GM18517 (cell line): Measurements from ENCODE around the gene BSND.

ENCODE experiments used
- ATAC-seq: cut with Tn5 transposase; IDR thresholded peaks from one replicate; pipeline ENCODE4 v1.9.1; 2021; ENCODE audit warnings: mild to moderate bottlenecking, moderate library complexity; ENCODE audit not compliant: unreplicated experiment

The BSND gene

DNA sequence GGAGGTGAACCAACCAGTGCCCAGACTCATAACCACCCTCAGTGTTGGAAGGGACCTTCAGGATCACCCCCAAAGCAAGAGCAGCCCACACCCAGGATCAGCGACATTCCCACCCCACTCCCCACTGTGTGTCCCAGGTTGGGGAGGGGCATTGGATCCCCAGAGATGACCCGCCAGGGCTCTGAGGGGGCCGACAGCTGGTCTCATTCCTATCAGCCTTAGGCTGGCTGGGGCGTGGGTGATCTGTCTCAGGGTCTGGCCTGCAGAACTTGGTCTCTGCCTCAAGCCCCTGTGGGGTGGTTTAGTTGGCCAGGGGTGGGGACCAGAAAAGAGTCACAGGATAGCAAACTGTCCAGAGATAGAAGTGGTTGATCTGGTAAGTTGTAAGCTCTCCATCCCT is 7.8 kb upstream of the BSND start:
- no peak for ATAC-seq

DNA sequence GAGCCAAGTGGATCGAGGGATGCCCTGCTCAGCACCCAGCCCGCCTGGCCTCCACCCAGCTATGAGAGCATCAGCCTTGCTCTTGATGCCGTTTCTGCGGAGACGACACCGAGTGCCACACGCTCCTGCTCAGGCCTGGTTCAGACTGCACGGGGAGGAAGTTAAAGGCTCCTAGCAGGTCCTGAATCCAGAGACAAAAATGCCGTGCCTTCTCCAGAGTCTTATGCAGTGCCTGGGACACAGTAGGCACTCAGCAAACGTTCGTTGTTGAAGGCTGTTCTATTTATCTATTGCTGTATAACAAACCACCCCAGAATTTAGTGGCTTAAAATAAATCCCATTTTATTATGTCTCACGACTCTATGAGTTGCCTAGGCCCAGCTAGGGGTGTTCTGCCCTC is 6.8 kb upstream of the BSND start:
- no peak for ATAC-seq

DNA sequence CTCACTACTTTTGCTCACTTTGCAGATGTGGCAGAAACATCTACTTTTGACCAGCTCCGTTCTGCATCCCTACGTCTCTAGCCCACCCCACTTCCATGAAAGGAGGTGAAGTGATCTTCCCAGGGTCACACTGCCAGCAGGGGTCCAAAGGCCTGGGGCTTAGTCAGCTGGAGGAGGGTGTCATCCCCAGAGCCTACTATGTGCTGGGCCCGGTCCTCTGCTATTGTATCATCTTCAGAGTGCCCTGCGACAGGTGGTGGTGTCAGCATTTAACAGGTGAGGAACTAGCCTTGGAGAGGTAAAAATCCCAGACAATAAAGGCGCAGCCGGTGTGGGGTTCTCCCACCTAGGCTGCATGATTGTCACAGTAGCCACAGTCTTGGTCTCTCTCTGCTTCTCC is 5.6 kb upstream of the BSND start:
- no peak for ATAC-seq

DNA sequence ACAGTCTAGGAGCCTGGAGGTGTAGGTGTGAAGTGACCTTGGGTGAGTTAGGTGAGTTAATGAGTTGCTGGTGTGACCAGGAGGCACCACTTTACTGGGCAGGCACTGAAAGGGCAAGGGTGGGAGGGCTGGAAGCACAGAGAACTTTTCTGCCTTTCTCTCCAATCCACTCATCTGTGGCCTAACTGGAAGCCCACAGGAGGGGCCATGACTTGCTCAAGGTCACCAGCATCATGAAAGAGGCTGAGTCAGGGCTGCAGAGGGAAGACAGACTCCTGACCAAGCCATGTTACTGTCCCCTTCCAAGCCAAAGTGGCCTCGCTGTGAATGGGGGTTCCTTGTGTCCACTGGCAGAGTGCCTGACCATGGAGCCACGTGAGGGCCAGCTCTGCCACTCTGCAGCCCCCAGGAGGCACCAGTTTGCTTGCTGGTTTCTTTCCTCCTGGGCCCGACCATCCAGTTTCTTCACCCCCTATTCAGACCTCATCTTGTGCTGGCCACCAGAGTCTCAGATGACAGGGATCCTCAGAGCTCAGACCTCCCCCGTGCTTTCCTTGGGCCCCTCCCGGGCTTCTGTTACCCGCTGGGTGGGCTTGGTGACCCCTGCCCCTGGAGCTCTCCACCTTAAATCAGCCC is 4.3 kb upstream of the BSND start:
- ATAC-seq, result no peak

DNA sequence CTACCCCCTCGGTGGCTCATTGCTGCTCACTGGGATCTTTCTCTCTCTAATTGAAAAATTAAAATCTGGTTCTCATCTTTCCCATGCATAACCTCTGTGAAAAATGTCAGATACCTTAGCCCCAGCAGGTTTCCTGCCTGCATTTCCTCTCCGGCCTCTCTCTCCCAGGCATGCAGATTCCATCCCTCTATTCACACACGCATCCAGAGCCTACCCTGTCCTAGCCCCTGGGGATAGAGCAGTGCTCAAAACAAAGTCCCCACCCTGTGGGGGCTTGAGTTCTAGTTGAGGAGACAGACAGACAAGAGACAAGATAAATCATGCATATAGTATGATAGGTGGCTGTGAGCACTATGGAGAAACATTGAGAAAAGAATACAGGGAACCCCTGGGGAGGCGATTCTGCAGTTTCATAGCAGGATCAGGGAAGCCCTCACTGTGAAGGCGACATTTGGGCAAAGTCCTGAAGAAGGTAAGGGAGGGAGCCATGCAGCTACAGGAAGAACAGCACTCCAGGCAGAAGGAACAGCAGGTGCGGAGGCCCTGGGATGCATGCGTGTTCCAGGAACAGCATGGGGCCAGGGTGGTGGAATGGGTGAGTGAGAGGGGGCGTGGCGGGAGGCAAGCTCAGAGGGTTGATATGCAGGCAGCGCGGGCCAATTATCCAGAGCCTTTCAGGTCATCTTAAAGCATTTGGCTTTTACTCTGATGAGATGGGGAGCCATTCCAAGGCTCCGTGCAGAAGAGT is 3.5 kb upstream of the BSND start:
- ATAC-seq, result no peak

DNA sequence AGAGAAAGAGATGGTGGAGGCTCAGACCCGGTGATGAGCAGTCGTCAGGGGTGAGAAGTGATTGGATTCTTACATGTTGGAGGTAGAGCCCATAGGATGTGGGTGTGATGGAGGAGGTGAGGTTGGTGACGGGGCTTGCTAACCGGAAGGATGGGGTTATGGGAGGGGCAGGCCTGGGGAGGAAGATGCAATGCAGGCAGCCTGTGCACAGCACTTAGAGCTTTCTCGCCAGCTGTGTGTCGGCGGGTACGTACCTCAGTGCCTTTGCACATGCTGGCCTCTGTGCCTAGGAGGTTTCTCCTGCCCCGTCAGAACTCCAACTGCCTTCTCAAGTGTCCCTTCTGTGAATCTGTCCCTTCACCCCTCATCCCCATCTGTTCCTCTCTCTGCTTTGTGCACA is 2.9 kb upstream of the BSND start:
- no peak for ATAC-seq

DNA sequence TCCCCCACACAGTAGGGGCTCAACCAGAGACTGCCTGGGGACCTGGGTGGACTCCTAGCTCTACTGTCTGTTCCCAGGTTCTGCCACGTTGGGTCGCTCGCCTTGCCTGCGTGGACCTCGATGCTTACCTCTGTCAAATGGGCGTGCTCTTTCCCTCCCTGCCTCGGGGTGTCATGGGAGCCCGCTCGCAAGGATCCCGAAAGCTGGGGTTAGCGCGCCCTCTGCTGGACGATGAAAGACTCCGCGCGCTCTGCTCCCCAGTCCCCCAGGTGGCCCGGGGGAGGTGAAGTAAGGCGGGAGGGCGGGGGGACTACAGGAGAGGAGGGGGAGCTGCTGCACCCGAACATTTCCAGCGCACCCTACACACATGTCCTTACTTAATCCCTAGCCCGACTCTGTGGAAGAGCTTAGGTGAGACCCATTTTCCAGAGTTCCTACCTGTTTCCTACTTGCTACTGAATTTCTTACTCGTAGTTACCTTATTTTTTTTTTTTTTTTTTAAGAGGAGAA is 2.3 kb upstream of the BSND start:
- no peak for ATAC-seq

DNA sequence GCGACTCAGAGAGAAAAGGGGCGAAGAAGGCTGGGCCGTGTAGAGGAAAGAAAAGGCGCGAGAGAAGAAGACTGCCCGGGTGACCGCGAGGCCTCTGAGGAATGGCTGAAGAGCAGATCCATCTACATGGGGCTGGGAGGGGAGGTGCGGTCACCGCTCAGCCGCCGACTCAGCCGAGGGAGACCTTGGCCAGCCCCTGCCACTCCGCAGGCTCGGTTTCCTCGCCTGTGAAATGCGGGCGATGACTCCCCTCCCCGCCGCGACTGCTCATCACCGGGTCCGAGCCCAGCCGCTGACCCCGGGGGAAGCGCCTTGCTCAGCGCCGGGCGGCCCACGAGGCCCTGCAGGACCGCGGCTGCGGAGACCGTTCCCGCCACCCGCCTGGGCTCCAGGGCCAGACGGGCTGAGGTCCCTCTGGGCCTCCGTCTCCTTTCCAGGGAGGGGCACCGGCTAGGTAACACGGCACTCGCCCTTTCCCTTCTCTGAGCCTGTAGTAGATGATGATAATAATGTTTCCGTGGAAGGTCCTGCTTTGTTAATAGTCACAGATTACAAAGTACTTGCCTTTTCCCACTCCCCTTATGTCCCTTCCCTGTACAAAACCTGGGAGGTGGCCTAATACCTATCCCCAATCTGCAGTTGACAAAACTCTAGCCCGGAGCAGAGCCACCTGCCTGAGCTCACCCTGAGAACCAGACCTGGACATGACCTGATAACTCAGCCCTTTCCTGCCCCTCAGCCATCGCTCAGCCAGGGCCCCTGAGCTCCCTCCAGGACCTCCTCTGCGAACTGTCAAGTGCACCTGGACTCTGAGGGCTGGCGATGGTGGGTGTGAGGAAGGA is 1.6 kb upstream of the BSND start:
- no peak for ATAC-seq

DNA sequence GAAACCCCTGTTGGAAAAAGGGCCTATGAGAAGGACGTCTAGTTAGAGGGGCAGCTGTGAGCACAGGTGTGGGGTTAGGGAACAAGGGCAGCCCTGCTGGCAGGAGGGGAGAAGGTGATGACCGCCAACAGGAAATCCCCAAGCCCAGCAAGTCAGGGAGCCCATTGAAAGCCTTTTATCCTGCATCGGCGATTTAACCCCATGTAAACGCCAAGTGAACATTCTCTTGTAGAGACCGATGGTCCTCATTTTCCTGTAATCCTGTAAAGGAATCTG is 1.1 kb upstream of the BSND start:
- no peak for ATAC-seq

DNA sequence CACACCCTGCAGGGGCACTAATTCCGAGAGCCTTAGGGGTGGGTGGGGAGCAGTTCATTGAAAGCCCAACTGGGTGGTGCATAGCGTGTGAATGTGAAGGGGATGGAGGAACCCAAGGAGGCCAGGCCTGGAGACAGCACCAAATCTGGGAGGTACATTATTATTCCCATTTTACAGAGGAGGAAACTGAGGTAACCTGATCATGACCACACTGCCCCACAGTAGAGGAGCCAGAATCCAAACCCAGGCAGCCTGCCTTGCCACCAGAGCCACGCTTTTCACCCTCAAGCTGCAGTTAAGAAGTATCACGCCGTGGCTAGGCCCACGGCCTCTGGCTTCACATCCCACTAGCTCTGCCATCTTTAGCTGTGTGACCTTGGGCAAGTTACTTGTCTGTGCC is 633 bp upstream of the BSND start:
- ATAC-seq, result no peak

DNA sequence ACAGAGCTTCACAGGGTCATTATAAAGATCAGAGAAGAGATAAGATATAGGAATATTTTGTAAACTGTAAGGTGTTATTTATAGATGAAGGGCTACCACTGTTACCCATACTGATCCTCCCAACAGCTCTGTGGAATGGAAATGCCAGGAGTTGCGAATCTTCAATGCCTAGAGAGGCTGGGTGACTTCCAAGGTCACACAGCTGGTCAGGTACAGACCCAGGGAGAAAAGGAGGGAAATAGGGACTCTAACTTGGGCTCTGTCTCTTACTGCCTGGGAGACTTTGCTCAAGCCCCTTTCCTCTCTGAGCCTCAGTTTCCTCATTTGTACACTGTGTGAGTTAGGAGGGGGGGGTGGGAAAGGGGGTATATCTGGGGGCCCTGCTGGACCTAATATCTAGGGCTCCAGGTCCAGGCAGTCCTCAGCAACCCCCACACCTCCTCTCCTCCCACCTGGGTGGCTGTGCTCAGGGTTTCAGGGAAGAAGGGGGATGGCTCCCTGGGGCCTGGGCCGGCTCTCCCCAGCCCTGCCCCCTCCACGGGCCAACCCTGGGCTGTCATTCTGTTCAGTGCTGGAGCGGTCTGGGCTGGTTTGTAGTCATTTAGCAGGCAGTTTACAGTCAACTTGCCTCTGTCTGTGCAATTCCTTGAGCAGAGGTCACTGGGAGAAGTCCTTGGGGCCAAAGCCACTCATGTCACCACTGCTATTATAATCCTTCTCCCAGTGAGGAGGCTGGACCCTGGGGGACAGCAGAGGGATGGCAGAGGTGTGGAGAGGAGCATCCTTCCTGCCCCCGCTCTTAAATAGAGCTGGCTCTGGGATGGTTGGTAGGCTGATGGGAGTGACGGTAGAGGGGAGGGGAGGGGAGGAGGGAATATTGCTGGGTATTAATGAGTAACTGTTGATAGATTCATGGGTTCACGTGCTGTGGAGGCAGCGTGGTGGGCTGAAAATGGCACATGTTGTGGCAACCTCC is 1.7 kb downstream of the BSND start:
- ATAC-seq, result no peak

DNA sequence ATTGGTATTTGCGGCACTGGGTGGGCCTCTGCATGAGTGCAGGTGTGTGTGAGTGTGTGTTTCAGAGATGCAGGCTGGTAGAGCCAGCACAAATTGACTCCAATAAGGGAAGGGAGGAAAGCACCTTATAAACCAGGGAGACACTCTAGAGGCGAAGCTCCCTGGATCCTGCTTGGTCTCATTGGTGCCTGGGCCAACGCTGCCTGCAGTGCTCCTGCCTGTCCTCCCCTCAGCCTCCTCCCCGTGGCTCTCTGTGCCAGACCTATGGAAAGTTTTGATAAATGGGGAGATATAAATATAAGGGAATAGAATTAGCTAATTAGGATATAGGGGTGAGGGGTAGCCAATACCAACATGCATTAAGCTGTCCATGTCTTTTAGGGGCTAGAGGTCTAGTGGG is 2.6 kb downstream of the BSND start:
- no peak for ATAC-seq

DNA sequence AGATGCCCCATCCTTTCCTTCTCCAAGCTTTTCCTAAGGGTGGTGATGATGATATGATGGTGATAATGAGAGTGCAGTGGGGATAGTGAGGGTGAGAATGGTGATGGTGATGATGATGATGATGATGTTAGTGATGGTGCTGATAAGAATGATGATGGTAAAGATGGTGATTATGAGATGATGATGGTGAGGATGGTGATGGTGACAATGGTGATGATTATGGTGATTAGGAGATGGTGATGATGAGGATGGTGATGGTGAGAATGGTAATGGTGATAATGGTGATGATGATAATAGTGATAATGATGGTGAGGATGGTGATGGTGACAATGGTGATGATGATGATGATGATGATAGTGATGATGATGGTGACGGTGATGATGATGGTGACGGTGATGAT is 4.0 kb downstream of the BSND start:
- ATAC-seq, result no peak

DNA sequence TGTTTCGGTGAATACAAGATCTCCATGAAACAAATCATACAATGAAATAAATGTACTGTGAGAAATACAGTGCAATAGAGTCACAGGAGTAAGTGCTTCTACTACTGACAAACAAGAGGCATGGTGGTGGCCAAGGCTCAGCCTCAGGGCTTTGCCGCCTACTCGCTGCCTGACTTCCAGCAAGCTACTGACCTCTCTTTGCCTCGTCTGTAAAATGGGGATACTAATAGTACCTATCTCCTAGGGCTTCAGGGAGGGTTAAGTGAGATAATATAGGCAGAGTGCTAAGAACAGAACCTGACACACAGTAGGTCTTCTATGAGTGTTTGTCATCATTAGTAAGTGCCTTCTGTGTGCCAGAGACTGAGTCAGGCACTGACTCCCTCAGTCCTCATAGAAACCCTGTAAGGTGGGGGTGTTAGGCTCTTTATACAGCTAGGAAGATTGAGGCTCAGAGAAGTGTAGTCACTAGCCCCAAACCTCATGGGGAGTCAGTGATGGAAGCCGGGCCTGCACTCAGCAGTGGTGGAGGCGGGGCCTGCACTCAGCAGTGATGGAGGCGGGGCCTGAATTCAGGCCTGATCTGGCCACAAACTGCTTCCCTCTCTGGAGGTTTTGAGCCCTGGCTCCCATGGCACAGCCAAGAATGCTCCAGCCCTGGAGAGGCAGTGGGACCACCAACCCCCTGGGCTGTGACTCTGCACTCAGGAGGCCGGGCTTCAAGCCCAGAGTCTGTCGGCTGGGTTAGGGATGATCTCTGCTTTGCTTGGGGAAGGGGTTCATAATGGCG is 6.8 kb downstream of the BSND start:
- ATAC-seq, result no peak

DNA sequence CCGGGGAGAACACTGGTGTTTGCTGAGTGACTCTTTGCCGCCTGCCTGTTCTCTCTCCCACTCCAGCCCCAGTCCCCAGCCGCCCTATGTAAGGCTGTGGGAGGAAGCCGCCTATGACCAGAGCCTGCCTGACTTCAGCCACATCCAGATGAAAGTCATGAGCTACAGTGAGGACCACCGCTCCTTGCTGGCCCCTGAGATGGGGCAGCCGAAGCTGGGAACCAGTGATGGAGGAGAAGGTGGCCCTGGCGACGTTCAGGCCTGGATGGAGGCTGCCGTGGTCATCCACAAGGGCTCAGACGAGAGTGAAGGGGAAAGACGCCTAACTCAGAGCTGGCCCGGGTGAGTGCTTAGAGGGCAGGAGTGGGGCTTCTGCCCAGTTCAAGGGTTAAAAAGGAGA is 8.2 kb downstream of the BSND start:
- no peak for ATAC-seq

DNA sequence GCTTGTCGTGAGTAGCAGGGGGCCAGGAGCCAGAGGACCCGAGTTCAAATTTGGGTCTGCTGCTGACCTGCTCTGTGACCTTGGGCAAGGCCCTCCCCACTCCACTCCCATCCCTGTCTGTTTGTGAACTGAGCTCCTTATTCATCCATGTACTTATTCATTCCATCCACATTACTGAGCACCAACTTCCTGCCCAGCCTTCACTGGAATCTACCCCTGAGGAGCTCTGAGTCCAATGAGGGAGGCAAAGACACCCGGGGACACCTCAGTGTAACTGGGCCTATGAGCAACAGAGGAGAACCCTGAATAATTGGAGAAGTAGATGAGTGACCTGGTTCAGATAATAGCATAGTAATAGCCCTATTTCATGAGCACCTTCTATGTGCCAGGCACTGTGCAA is 8.9 kb downstream of the BSND start:
- no peak for ATAC-seq

DNA sequence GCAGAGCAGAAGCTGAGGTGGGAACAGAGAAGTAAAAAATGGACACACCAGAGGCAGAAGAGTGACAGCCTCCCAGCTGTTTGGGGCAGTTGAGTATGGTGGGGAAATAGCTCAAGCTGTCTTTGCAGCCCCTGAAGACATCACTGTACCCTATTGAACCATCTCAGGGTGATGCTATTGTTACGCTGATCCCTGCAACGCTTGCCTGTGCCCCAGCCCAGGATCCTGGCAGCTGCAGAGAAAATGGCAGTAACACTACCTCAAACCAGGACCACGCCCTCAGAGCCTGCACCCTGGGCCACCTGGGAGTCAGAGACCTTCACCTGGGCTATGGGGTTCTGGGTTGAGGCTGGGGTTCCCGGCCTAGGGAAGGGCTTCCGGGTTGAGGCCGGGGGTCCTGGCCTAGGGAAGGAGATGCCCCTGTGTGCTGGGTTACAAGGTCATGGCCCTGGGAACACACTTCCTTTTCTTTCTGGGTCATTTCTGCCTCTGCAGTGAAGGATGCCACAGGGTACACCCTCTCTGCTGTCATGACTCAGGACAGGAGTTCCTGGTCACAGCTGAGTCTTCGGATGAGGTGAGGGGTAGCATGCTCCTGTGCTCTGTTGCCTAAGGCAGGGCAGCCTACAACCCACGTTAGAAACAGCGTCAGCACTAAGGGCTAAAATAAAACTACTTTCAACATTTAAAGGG is 11.6 kb downstream of the BSND start:
- no peak for ATAC-seq

DNA sequence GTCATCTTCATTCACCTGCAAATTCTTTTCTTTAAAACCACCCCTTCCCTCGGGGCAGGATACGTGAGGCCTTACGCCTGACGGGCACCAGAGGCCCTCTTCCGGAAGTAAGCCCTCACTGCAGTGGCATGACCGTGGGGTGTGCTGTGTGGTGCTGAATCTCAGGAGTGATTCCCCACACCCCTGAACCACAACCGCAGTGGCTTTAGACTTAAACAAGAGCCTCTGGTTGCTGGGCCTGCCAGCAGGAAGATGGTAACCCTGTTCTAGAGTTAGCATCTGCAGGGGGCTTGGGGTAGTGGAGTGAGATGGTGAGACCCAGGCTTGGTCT is 12.1 kb downstream of the BSND start:
- ATAC-seq, result no peak

DNA sequence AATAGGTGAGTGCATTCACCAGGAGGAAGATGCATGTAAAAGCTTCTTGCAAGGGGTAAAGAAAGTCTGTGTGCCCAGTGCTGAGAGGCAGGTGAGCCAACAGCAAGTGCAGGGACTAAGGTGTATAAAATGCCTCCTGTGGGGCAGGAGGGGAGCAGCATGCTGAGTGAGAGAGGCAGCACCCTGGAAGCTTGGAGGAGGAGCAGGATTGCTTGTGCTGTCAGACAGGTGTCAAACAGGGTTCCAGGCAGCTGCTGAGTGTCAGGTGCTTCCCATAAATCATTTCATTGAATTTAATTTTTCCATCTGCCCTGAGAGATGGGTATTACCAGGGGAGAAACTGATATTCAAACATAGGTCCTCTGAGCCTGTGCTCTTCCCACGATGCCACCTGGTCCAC is 13.9 kb downstream of the BSND start:
- no peak for ATAC-seq

DNA sequence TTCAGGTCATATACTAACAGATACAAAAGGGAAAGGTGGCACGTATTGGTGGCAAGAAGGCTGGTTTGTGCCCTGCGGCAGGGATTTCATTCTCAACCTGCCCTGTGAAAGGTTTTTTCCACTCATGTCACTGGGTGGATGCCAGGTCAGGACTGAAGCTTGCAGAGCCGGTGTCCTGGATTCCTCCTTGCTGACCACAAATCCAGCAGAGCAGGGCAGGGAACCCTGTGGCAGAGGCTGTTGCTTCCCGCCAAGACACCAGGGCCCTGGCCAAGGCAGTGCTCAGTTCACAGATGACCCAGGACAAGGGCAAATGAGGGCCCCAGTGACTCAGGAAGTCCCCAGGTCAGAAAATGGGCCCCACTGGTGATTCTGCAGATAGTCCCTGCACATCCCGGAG is 16.4 kb downstream of the BSND start:
- no peak for ATAC-seq
